Measurements from ENCODE around the gene EXOC2. TPM values are rescaled to one million over a fixed set of nuclear protein-coding genes. Genes with fewer than 3 reads are reported as not detected.

EXOC2 gene
- polyA plus RNA-seq, 1 donor (not counting 4 experiments of a cell fraction or from before 2014, with no cell fraction given): 28.4 TPM

DNA sequence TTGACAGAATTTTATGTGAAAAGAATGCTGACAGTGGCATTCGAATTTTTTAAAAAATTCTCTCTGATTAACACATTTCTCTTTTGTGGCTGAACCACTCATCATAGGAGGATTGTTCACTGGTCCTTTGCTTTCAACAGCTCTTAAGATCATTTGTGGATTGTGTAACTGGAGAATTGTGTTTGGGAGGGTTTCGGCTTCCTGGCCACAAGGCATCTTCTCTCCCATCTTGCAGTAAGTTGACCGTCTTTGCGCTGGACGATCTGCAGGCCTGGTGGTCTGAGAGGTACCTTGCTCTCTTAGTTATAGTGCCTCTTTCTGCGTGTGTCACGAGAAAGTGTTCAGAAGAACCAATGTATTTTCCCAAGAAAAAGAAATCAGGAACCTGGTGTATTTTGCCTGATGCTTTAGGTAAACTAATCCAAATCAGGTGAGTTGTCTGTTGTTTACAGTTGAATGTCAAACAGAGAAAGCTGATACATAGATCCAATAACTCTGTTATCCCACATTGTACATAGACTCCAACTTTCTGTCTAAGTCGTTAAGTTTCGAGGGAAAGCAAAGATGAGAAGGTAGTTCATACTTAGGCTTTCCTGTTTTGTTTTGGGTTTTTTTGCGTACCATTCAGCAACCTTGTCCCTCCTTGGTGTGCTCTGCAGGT is 14.8 kb upstream of the EXOC2 start:
- Histone ChIP-seq H2AFZ (ENCODE audit: control insufficient read depth, low read length) (no peak overlapping the region), H3K4me3 (ENCODE audit: control insufficient read depth in 2 of 3, extremely low read depth in 1 of 3, insufficient read depth in 2 of 3, low read depth in 1 of 3, low read length in 3 of 3) (no peak overlapping the region), H3K27ac (ENCODE audit: control insufficient read depth, insufficient read depth, low read length) (no peak overlapping the region), H3K4me1 (ENCODE audit: control insufficient read depth, extremely low read depth, insufficient read depth, low read length) (peaks cover 10% of the 10 kb centered on the region), H3K9me1 (ENCODE audit: control insufficient read depth, extremely low read depth, insufficient read depth, low read length) (no peaks in the 10 kb centered on the region), H3K9ac (ENCODE audit: control insufficient read depth, extremely low read depth, insufficient read depth, low read length) (no peak overlapping the region), H4K20me1 (ENCODE audit: control insufficient read depth, extremely low read depth, insufficient read depth, low read length) (no peaks in the 10 kb centered on the region), H3K79me2 (ENCODE audit: control insufficient read depth, insufficient read depth, low read length) (no peaks in the 10 kb centered on the region), H3K27me3 (ENCODE audit: control insufficient read depth, extremely low read depth, insufficient read depth, low read length) (no peaks in the 10 kb centered on the region), H3K4me2 (ENCODE audit: control insufficient read depth, extremely low read depth, insufficient read depth, low read depth, low read length) (no peak overlapping the region), H3K36me3 (ENCODE audit: control insufficient read depth in 2 of 2, extremely low read depth in 1 of 2, insufficient read depth in 2 of 2, low read length in 2 of 2) (no peaks in the 10 kb centered on the region), H3K9me3 (ENCODE audit: control insufficient read depth, low read depth, low read length) (no peaks in the 10 kb centered on the region)
- dilution Hi-C loops (cut with MboI; ENCODE audit: extremely low pct_ligation_motif_present, low sequenced_read_pairs): no loop called here
- no peak for TF ChIP-seq EZH2 (IDR thresholded peaks at IDR 0.05; ENCODE audit: low read length)
- TF ChIP-seq, protein P1, sequence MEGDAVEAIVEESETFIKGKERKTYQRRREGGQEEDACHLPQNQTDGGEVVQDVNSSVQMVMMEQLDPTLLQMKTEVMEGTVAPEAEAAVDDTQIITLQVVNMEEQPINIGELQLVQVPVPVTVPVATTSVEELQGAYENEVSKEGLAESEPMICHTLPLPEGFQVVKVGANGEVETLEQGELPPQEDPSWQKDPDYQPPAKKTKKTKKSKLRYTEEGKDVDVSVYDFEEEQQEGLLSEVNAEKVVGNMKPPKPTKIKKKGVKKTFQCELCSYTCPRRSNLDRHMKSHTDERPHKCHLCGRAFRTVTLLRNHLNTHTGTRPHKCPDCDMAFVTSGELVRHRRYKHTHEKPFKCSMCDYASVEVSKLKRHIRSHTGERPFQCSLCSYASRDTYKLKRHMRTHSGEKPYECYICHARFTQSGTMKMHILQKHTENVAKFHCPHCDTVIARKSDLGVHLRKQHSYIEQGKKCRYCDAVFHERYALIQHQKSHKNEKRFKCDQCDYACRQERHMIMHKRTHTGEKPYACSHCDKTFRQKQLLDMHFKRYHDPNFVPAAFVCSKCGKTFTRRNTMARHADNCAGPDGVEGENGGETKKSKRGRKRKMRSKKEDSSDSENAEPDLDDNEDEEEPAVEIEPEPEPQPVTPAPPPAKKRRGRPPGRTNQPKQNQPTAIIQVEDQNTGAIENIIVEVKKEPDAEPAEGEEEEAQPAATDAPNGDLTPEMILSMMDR (optimal IDR thresholded peaks at IDR 0.05 in 1 of 3, IDR thresholded peaks at IDR 0.05 in 1 of 3, conservative IDR thresholded peaks at IDR 0.05 in 1 of 3; ENCODE audit: extremely low read depth in 1 of 3, insufficient read depth in 2 of 3, low read length in 3 of 3): no peak
- FAIRE-seq (no peak), DNase-seq (ENCODE audit: low read depth, low spot score) (no peak)

DNA sequence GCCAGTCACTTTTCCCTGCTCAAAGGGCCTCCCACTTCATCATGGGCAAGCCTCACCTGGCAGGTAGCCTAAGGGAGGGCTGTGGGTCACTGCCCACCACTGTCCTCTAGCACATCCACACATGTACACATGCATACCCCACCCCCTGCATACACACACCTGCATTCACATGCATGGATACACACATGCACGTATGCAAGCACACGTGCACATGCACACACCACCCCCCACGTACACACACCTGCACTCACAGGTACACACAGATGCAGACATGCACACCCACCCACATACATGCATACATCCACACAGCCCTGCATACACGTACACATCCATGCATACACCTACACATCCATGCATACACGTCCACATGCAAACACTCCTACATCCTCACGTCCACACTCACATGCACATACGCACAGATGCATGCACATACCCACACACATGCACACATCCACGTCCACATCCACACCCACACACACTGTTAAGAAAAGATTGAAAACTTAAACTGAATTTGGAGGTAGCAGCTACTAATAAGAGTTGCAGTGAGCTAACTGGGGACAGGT is 14.0 kb upstream of the EXOC2 start:
- H3K4me1 ChIP-seq (ENCODE audit: control insufficient read depth, extremely low read depth, insufficient read depth, low read length): peaks cover 10% of the 10 kb centered on the region
- no peak overlapping the region for H3K9ac ChIP-seq (ENCODE audit: control insufficient read depth, extremely low read depth, insufficient read depth, low read length)
- no peaks in the 10 kb centered on the region for H3K27me3 ChIP-seq (ENCODE audit: control insufficient read depth, extremely low read depth, insufficient read depth, low read length)
- no peak overlapping the region for H3K4me2 ChIP-seq (ENCODE audit: control insufficient read depth, extremely low read depth, insufficient read depth, low read depth, low read length)
- H3K27ac ChIP-seq (ENCODE audit: control insufficient read depth, insufficient read depth, low read length): no peak overlapping the region
- dilution Hi-C loops (cut with MboI; ENCODE audit: extremely low pct_ligation_motif_present, low sequenced_read_pairs): no loop called here
- TF ChIP-seq EZH2 (IDR thresholded peaks at IDR 0.05; ENCODE audit: low read length): no peak
- no peak overlapping the region for H2AFZ ChIP-seq (ENCODE audit: control insufficient read depth, low read length)
- no peaks in the 10 kb centered on the region for H3K79me2 ChIP-seq (ENCODE audit: control insufficient read depth, insufficient read depth, low read length)
- H4K20me1 ChIP-seq (ENCODE audit: control insufficient read depth, extremely low read depth, insufficient read depth, low read length): no peaks in the 10 kb centered on the region
- no peak for DNase-seq (ENCODE audit: low read depth, low spot score)
- no peaks in the 10 kb centered on the region for H3K9me1 ChIP-seq (ENCODE audit: control insufficient read depth, extremely low read depth, insufficient read depth, low read length)
- no peaks in the 10 kb centered on the region for H3K9me3 ChIP-seq (ENCODE audit: control insufficient read depth, low read depth, low read length)
- FAIRE-seq: no peak
- no peak overlapping the region for H3K4me3 ChIP-seq (ENCODE audit: control insufficient read depth in 2 of 3, extremely low read depth in 1 of 3, insufficient read depth in 2 of 3, low read depth in 1 of 3, low read length in 3 of 3)
- no peaks in the 10 kb centered on the region for H3K36me3 ChIP-seq (ENCODE audit: control insufficient read depth in 2 of 2, extremely low read depth in 1 of 2, insufficient read depth in 2 of 2, low read length in 2 of 2)

All from keratinocyte (primary cell).